CD4-positive, alpha-beta T cell treated with Interleukin-6 at 100 ng/mL for 8 hours (primary cell): Measurements from ENCODE around the gene PKDCC.

Experiments
- DNase-seq: peaks from one replicate; pipeline ENCODE4 v3.0.0-alpha.2; 2020; ENCODE audit warnings: mixed read lengths, low spot score

The PKDCC gene, protein sequence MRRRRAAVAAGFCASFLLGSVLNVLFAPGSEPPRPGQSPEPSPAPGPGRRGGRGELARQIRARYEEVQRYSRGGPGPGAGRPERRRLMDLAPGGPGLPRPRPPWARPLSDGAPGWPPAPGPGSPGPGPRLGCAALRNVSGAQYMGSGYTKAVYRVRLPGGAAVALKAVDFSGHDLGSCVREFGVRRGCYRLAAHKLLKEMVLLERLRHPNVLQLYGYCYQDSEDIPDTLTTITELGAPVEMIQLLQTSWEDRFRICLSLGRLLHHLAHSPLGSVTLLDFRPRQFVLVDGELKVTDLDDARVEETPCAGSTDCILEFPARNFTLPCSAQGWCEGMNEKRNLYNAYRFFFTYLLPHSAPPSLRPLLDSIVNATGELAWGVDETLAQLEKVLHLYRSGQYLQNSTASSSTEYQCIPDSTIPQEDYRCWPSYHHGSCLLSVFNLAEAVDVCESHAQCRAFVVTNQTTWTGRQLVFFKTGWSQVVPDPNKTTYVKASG

DNA sequence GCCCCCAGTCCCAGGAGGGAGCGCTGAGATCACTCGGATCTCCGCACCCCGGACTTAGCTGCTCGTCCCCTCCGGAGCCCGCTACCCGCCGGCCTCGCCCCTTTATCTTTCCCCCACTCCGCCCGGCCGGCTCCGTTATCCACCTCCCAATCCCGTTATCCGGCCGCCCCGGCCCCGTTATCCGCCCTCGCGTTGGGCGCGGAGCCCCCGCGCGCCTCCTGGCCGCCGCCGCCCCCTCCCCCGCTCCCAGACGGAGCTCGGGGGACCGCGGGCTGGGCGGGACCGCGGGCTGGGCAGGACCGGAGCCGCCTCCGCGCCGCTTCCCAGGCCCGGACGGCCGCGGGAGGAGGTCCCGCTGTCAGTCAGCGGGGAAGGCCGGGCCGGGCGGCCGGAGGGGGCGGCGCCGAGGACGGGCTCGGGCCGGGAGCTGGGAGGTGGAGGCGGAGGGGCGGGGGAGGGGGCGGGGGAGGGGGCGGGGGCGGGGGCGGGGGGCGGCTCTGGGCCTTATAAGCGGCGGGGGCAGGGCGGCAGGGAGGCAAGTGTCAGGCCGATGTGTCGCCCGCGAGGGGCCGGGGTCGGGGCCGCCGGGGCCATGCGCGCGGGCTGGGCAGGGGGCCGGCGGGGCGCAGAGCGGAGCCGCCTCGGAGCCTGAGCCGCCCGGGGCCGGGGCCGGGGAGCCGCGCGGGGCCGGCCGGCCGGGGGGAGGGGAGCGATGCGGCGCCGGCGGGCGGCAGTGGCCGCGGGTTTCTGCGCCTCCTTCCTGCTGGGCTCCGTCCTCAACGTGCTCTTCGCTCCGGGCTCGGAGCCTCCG lies at the start of gene PKDCC:
PKDCC (plus strand) TSS at position 534 of the 811 bp plus-strand sequence; CDS start at position 713, 179 bp downstream.
- peak; percentile 27 for DNase-seq

DNA sequence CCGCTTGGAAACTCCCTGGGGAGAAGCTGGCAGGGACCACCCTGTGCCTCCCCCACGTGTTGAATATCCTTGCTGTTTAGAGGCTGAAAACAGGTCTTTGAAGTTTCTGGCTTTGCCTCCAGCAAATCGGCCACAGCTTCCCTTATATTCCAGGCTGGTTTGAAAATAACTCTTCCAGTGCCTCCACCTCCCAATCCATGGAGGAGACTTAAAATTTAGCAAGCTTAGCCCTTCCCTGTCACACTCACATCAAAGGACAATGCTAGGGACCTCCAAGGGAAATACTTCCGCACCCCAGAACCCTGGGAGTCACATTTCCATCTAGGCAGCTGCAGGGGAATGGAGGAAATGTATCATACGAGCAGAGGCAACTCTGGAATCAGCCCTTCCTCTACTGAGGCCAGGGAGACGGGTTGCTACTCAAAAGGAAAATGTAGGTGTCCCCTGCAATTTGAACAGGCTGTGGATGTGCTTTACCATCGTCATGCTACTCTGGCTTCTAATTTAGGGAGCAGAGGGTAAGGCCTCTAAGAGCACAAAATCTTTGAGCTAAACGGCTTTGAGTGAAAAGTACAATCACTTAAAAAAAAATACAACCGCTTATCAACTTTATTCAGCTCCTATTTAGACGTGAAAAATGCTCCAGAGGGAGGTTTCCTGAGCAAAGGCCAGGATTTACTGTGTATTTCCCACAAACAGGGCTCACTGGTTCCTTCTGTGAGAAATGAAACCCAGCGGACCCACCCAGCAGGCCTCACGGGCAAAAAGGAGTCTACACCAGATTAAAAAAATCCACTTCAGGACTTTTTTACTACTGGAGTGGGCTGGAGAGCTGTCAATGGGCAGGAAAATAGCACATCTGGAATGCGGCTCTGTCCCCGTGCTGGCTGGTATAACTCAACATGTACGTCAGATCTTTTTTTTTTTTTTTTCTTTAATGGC lies 49.4 kb upstream of the PKDCC start:
- DNase-seq = no peak

DNA sequence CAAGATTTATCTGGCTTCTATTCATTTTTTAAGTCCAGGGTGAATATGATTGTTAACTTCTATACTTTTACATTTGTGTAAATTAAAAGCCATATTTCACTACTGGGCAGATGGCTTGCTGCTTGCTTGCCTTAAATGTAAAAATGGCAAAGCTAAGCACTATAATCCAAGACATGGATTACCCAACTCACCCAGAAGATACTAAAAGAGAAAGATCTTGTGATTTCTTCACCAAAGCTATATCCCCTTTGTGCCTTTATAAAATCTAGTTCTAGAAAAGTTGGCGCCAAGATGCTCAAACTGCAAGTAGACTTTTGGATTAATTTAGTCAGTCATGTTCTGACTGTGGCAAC lies 48.7 kb upstream of the PKDCC start:
- DNase-seq = no peak

DNA sequence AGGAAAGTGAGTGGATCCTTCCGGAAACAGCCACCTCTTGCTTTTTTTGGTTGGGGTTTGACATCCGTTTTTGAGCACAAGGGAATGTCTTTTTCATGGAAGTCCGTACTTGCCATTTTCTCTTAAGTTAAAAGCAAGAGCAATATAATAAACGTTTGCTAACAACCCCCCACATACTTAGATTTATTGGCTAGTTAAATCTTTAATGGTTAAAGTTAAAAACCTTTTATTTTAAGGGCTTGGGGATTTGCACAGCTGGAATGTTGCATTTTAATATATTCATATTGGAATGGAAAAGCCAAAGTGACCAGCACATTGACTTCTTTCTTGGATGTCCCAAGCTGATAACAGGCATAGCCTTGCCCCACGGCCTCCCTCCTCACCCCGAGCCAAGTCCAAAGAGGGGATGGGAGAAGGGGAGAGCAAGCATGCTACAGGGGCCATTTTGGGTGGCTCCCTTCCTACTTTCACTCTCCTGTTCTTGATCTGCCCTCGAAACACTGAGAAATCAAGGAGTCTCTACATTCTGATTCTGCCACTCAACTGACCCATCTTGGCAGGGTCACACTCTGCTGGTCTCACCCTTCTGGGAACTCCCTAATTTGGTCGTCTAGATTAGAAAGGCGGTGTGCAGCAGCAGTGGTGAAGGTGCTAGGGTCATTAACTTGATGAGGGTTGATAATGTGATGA lies 48.1 kb upstream of the PKDCC start:
- no peak for DNase-seq

DNA sequence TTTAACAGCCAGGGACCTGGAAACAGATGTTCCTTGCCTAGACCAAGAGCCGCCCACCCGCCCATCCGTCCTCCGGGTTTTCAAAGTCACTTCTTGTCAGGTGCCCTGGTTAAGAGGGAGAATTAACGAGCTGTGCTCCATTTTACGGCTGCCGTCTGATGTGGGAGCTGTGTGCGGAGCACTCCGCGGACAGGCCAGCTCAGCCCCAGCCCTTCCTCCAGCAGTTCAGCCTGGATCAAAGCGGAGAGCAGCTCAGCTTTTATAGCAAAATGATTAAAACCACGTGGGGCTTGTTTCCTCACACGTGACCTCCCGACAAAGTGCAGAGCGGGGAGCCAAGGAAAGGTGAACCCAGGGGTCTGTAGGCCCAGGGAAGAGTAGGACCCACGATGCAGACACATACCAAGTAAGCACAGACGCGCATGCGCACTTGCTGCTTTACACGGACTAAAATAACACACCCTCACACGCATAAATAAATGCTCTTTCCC lies 46.1 kb upstream of the PKDCC start:
- DNase-seq = no peak

DNA sequence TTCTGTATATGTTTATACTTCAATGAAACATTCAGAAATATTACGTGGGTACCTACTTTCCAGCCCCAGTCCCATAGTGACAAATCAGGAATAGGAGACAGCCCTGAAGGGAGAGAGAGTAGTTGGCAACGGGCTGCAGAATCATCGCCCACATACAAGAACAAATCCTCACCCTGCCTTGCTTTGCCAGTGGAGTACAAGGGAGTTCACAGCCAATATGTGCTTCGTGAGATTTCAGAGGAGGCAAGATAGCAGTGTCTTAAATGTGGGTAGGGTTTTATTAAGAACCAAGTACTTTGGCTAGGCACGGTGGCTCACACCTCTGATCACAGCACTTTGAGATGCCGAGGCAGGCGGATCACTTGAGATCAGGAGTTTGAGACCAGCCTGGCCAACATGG lies 40.3 kb upstream of the PKDCC start:
- DNase-seq = no peak

DNA sequence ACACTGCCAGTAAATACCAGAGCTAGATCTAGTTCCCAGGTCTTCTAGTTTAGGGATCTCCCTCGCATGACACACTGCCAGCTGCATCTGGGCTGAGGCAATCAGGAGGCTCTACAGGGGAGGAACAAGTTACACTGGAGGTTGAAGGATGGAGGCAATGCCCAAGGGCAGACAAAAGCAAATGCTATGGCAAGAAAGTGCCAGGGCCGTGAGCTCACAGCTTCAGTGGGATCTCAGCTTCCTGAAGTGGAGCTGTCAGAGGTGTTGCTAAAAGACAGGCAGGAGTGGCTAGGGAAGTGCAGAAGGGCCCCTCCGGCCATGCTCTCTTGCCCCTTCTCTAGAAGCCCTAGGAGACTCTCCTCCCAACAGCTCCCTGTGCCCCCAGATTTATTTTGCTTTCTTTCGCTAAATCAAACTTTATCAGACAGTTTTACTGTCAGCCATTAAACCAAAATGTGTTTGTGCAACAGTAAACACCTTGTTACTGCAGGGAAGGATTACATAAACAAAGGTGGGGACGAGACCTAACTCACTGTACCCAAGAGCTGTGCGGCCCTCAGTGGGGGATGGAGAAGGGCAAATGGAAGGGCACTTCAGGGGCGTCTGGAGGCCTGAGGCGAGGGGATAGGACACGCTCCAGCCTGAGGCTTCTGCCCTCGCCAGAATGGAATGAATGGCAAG lies 39.4 kb upstream of the PKDCC start:
- DNase-seq = no peak

DNA sequence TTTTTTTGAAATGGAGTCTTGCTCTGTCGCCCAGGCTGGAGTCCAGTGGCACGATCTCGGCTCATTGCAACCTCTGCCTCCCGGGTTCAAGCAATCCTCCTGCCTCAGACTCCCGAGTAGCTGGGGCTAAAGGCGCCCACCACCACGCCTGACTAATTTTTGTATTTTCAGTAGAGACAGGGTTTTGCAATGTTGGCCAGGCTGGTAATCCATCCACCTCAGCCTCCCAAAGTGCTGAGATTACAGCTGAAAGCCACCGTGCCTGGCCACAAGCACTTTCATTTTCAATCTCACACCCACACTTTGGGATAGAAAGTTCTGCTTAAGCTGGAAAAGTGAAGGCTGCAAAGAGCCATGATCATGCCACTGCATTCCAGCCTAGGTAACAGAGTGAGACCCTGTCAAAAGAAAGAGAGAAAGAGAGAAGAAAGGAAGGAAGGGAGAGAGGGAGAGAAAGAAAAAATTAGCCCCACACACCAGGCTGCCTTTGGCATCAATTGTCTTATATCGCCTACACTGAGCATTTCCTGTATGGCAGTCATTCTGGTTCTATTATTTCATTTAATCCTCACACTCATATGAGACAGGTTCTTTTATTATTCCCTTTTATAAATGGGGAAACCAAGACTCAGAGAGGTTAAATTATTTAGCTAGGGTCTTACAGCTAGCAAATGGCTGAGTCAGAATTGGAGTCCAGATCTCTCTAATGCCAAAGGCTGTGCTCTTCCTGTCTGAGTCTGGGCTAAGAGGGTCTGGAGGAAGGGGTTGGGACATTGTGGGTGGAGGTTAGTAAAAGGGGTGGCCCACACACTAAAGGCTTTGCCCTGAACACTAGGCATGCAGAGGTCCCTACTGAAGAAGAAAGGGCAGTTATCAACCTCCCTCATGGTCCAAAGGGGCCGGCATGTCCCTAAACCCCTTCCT lies 37.9 kb upstream of the PKDCC start:
- no peak for DNase-seq

DNA sequence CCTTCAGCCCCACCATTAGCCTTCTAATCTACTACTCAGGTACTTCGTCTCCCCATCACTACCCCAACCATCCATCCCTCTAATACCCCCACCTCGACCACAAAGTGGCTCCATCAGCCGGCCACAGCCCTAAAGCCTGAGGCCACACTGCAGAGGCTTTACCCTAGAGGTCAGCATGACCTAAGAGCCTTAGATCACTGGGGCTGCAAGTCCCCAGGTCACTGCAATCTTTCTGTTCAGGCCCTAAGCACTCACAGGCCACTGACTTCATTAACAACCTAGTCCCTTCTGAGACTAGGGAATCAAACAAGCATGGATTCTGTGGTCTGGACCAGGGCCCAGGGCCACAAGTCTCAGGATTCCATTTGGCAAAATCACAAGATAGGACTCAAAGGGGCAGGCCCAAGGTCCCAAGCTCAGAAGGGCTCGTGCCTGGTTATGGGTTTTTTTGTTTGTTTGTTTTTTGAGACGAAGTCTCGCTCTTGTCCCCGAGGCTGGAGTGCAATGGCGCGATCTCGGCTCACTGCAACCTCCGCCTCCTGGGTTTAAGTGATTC lies 37.0 kb upstream of the PKDCC start:
- no peak for DNase-seq

DNA sequence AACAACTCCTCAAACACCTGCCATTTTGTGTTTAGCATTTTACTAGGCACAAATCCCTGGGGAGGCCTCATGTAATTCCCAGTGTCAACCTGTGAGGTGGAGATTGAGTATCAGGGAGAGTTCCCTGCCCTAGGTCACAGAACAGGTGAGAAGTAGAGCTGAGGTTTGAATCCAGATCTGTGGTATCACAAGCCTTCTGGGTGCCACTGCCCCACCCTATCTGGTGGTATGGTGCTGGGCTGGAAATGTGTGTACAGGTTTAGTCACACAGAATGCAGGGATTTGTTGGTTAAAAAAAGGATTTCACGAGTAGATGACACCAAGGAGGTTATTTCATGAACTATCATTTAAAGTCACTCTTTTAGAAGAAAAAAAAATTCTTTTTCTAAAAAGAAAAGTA lies 35.7 kb upstream of the PKDCC start:
- DNase-seq = no peak

DNA sequence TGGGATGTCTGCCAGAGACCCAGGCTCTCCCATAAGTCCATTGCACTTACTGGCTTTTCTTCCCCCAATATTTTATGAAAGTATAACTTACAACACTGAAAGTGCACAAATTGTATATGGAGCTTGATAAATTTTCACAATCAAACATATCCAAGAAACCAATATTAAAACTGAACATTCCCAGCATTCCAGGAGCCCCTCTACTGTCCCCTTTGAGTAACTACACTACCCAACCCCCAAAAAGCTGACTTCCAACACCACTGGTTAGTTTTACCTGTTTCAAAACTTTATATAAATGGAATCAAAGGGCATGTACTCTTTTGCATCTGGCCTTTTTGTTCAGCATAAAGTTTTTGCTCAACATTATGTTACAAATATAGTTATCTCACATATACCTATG lies 35.2 kb upstream of the PKDCC start:
- no peak for DNase-seq

DNA sequence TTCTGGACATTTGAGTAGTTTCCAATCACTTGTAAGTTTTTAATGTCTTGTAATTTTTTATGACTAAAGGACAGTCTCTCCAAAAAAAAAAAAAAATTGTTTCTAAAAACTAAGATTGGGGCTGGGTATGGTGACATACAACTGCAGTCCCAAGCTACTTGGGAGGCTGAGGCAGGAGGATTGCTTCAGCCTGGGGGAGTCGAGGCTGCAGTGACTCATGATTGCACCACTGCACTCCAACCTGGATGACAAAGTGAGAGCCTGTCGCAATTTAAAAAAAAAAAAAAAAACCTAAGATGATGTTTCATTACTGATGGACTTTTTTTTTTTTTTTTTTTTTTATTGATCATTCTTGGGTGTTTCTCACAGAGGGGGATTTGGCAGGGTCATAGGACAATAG lies 34.4 kb upstream of the PKDCC start:
- no peak for DNase-seq

DNA sequence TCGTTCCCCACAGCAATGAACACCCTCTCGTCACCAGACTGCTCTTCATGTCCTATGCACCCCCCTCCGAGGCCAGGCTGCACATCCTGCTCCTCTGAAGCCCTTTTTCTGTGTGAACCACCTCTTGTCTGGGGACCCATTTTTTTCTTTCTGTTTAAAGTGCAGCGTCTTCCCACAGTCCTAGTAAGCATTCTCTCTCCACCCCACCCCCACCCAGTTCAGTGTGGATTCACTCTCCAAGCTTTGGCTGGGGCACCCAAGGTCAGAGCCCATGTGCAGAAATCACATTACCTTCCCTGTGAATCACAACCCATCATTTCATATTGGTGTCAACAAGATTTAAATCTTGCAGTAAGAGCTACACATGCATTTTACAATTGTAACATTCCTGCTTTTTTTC lies 26.4 kb upstream of the PKDCC start:
- DNase-seq = no peak

DNA sequence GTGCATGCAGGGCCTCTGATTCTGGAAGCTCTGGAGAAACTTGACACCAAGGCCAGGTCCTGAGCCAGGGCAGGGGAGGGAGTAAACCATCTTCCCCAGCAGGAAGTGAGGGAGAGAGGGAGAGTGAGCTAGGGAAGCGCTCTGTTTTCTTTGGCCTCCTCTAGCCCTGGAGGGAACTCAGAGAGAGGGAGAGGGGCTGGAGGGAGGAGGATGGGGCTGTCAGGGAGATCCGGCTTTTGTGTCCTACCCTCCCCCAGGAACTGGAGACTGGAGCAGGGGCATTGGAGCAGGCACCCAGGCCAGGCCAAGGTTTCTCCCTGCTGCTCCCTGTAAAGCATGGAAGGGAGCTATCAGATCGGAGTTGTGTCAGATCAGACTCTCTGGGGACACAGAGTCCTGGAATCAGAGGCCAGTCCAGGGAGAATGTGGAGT lies 22.7 kb upstream of the PKDCC start:
- no peak for DNase-seq

DNA sequence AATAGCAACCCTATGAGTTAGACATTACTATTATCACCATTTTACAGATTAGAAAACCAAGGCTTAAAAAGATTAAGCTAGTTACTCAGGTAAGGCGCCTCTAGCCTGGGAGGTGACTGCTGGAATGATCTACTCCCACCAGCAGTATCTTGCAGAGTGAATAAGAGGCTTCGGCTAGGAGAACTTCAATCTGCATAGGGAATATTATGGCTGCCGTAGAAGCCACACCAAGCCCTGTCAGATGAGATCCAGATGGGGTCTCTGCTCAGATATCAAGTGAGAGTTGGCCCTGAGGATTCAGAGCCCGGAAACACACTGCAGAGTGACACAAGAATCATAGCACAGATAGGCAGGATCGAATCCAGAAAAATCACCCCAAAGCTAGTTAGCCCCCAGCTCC lies 21.5 kb upstream of the PKDCC start:
- no peak for DNase-seq

DNA sequence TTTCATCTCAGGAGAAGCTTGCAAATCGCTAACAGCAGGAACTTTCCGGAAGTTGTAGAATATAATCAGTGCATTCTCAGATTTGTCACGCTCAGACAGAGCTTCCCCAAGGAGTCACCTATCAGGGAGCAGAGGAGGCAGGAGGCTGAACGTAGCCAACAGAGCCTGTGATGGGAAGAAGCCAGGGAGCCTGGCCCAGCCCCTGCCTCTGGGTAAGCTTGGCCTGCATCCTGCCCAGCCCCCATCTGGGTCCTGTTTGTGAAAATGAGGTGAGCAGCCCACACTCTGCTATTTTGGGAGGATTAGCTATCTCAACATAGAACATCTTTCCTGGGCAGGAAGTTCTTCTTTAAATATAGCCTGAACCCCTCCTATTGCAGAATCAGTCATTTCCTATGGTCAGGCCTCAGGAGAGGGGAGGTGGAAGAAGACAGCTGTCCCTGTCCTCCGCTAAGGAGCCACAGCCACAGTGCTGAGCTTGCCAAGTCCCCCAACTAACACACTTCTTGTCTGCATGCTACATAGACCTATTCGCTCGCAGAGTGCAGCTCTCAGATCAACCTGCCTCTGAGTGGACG lies 19.2 kb upstream of the PKDCC start:
- DNase-seq = no peak

DNA sequence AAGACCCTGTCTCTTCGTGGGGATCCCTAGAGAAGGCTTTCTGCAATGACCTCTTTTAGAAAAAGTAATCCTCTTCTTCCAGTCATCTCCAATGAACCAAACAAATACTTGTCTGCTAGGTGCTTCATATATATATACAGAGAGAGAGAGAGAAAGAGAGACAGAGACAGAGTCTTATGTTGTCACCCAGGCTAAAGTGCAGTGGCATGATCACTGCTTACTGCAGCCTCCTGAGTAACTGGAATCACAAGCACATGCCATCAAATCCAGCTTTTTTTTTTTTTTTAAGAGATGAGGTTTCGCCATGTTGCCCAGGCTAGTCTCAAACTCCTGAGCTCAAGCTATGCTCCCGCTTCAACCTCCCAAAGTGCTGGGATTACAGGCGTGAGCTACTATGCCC lies 18.6 kb upstream of the PKDCC start:
- DNase-seq = no peak

DNA sequence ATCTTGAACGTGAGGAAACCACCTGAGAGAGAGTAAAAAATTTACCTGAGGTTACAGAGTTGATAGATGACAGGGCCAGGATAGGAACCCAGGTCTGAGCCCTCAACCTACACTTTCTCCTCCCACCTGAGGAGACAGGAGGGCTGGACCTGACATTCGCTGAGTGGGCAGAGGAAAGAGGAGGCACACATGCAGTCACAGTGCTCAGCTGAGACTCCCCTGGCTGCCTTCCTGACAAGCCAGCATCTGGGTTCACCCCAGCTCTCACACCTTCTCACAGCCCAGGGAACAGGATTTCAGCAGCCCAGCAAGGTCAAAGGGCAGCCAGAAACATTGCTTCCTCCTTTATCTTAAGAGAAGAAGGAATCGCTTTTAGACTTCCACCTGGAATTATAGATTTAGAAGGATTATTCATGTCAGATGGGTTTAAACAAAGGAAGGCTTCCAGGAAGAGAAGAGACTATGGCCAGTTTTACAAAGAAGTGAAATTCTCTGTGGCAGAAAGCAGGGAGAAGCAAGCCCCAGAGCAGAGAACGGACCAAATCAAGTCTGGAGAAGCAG lies 18.1 kb upstream of the PKDCC start:
- DNase-seq = no peak
